H1 (cell line): ENCODE results near the gene CDH10. TPM values are rescaled to one million over a fixed set of nuclear protein-coding genes. Genes with fewer than 3 reads are reported as not detected.

ENCODE experiments used
- ATF2 ChIP-seq: IDR thresholded peaks from 2 replicates; pipeline ENCODE4 v1.6.1; 2012; ENCODE audit warnings: low read length, inconsistent platforms
- CREB1 ChIP-seq: IDR thresholded peaks from 2 replicates; pipeline ENCODE4 v1.6.1; 2012; ENCODE audit warnings: inconsistent platforms
- CTBP2 ChIP-seq: IDR thresholded peaks from 2 replicates; pipeline ENCODE4 v1.7.0; 2011; ENCODE audit warnings: borderline replicate concordance, mild to moderate bottlenecking, moderate library complexity, mixed read lengths, low read length; ENCODE audit not compliant: insufficient read depth, insufficient read length
- EGR1 ChIP-seq: IDR thresholded peaks from 2 replicates; pipeline ENCODE4 v1.6.1; 2011; ENCODE audit warnings: low read depth, low read length, borderline replicate concordance
- HDAC6 ChIP-seq: IDR thresholded peaks from one replicate; pipeline ENCODE4 v1.7.1; 2012; ENCODE audit warnings: low read depth, mild to moderate bottlenecking, inconsistent platforms, low read length, moderate library complexity
- KDM1A ChIP-seq: fragments of 200-600, 300-600 bp; sonication (generic); IDR thresholded peaks from 2 replicates; pipeline ENCODE4 v1.7.1; 2016; ENCODE audit warnings: mild to moderate bottlenecking, low read length, borderline replicate concordance
- SAP30 ChIP-seq: fragments of 300-600 bp; sonication (generic); IDR thresholded peaks from 2 replicates; pipeline ENCODE4 v1.7.1; 2012; ENCODE audit warnings: low read length, moderate library complexity, mild to moderate bottlenecking, inconsistent platforms; ENCODE audit not compliant: insufficient read depth, insufficient replicate concordance
- ZNF274 ChIP-seq: IDR thresholded peaks from 2 replicates; pipeline ENCODE4 v1.7.0; 2012; ENCODE audit warnings: low read length, borderline replicate concordance; ENCODE audit errors: extremely low read depth
- polyA plus RNA-seq, 7 experiments: library from polyadenylated mRNA; depleted of rRNA in 3 of 7; stranded (reverse) in 5 of 7; unstranded in 2 of 7; fragments of >200 nt in 5 of 7; fragments of 200-250 nt in 2 of 7; gene quantifications; 1 replicate in 5 of 7; 2 replicates in 1 of 7; 4 replicates in 1 of 7; pipeline versions ENCODE4 v1.2.1 to v1.2.3, GENCODE V29; 2011 to 2013; ENCODE audit warnings: missing spikeins in 2 of 7, mixed read lengths in 2 of 7
- total RNA-seq: library from RNA; stranded (reverse); fragmentation: NEBNext Ultra II Directional; extraction: Animal tissue kit (Norgen Biotek cat#: 25700); gene quantifications from 2 replicates; pipeline ENCODE4 v1.2.1, GENCODE V29; 2021
- TF ChIP-seq, protein P1 (sequence below): fragments of 300-600 bp; sonication (generic); IDR thresholded peaks from 2 replicates; pipeline ENCODE4 v1.7.1; 2012; ENCODE audit warnings: low read length, moderate library complexity, mild to moderate bottlenecking, inconsistent platforms; ENCODE audit not compliant: insufficient replicate concordance

The CDH10 gene
- total and polyA plus RNA-seq, 2 of the 8 experiments (the other 6 are each of a cell fraction or from before 2014, with no cell fraction given): 0.11 TPM; not detected in 1

DNA sequence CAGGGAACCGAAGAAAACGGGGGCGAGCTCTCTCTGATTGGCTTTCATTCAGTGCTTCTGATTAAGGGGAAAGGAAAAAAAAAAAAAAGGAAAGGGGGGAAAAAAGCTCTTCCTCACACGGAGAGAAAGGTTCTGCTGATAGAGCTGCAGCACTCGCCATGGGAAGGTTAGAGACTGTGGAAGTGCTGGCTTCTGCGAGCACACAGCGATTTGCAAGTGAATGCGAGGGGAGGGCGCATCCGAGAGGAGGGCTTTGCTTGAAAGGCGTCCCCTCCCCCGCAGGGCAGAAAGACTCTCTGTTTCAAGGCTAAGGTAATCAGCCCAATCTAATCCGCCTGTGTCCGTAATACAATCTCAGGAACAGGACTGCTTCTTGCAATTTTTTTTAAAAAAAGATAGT, at the start of gene CDH10 (continued):
- TF ChIP-seq, protein P1, sequence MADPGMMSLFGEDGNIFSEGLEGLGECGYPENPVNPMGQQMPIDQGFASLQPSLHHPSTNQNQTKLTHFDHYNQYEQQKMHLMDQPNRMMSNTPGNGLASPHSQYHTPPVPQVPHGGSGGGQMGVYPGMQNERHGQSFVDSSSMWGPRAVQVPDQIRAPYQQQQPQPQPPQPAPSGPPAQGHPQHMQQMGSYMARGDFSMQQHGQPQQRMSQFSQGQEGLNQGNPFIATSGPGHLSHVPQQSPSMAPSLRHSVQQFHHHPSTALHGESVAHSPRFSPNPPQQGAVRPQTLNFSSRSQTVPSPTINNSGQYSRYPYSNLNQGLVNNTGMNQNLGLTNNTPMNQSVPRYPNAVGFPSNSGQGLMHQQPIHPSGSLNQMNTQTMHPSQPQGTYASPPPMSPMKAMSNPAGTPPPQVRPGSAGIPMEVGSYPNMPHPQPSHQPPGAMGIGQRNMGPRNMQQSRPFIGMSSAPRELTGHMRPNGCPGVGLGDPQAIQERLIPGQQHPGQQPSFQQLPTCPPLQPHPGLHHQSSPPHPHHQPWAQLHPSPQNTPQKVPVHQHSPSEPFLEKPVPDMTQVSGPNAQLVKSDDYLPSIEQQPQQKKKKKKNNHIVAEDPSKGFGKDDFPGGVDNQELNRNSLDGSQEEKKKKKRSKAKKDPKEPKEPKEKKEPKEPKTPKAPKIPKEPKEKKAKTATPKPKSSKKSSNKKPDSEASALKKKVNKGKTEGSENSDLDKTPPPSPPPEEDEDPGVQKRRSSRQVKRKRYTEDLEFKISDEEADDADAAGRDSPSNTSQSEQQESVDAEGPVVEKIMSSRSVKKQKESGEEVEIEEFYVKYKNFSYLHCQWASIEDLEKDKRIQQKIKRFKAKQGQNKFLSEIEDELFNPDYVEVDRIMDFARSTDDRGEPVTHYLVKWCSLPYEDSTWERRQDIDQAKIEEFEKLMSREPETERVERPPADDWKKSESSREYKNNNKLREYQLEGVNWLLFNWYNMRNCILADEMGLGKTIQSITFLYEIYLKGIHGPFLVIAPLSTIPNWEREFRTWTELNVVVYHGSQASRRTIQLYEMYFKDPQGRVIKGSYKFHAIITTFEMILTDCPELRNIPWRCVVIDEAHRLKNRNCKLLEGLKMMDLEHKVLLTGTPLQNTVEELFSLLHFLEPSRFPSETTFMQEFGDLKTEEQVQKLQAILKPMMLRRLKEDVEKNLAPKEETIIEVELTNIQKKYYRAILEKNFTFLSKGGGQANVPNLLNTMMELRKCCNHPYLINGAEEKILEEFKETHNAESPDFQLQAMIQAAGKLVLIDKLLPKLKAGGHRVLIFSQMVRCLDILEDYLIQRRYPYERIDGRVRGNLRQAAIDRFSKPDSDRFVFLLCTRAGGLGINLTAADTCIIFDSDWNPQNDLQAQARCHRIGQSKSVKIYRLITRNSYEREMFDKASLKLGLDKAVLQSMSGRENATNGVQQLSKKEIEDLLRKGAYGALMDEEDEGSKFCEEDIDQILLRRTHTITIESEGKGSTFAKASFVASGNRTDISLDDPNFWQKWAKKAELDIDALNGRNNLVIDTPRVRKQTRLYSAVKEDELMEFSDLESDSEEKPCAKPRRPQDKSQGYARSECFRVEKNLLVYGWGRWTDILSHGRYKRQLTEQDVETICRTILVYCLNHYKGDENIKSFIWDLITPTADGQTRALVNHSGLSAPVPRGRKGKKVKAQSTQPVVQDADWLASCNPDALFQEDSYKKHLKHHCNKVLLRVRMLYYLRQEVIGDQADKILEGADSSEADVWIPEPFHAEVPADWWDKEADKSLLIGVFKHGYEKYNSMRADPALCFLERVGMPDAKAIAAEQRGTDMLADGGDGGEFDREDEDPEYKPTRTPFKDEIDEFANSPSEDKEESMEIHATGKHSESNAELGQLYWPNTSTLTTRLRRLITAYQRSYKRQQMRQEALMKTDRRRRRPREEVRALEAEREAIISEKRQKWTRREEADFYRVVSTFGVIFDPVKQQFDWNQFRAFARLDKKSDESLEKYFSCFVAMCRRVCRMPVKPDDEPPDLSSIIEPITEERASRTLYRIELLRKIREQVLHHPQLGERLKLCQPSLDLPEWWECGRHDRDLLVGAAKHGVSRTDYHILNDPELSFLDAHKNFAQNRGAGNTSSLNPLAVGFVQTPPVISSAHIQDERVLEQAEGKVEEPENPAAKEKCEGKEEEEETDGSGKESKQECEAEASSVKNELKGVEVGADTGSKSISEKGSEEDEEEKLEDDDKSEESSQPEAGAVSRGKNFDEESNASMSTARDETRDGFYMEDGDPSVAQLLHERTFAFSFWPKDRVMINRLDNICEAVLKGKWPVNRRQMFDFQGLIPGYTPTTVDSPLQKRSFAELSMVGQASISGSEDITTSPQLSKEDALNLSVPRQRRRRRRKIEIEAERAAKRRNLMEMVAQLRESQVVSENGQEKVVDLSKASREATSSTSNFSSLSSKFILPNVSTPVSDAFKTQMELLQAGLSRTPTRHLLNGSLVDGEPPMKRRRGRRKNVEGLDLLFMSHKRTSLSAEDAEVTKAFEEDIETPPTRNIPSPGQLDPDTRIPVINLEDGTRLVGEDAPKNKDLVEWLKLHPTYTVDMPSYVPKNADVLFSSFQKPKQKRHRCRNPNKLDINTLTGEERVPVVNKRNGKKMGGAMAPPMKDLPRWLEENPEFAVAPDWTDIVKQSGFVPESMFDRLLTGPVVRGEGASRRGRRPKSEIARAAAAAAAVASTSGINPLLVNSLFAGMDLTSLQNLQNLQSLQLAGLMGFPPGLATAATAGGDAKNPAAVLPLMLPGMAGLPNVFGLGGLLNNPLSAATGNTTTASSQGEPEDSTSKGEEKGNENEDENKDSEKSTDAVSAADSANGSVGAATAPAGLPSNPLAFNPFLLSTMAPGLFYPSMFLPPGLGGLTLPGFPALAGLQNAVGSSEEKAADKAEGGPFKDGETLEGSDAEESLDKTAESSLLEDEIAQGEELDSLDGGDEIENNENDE: peak; percentile 87
- TF ChIP-seq SAP30 (no peak), ATF2 (no peak), KDM1A (no peak; the same call in 1 of the 2 replicates), ZNF274 (no peak), HDAC6 (no peak), CREB1 (0 out of 2 replicates have a peak, but pooled peaks have one; percentile 22), EGR1 (peak; percentile 62; the same call in 1 of the 2 replicates), CTBP2 (no peak)
